D341Med (cell line): ENCODE data around the gene LONP2.
"Not testable (repeated sequence)": the region's sequence is repeated elsewhere in the genome, so short reads cannot be mapped to it uniquely, and the experiment has no call there.

Experiments used
- DNase-seq: peaks from one replicate; pipeline ENCODE4 v3.0.0; 2012; ENCODE audit warnings: low spot score

LONP2 gene

GRCh38 chr16:48370668-48371392 is 126.7 kb downstream of the LONP2 start:
- DNase-seq: not testable (repeated sequence)

- no peak for DNase-seq
Observed at GRCh38 chr16:48371393-48371780, 127.3 kb downstream of the LONP2 start.

GRCh38 chr16:48372744-48373143 is 128.6 kb downstream of the LONP2 start:
- no peak for DNase-seq

- no peak for DNase-seq
Observed at GRCh38 chr16:48373258-48374029, 129.3 kb downstream of the LONP2 start.

GRCh38 chr16:48374255-48374654 is 130.2 kb downstream of the LONP2 start:
- no peak for DNase-seq

- not testable (repeated sequence) for DNase-seq
Observed at GRCh38 chr16:48377301-48377700, 133.2 kb downstream of the LONP2 start.

- DNase-seq: no peak
Observed at GRCh38 chr16:48378276-48378675, 134.2 kb downstream of the LONP2 start.

- DNase-seq: no peak
Observed at GRCh38 chr16:48378836-48379235, 134.7 kb downstream of the LONP2 start.

GRCh38 chr16:48381201-48381600 is 137.1 kb downstream of the LONP2 start:
- DNase-seq: no peak

GRCh38 chr16:48382131-48382530 is 138.0 kb downstream of the LONP2 start:
- DNase-seq: no peak

GRCh38 chr16:48383009-48383876 is 139.1 kb downstream of the LONP2 start:
- no peak for DNase-seq

GRCh38 chr16:48383877-48384519 is 139.9 kb downstream of the LONP2 start:
- DNase-seq: no peak

- DNase-seq: peak; percentile 82
Observed at GRCh38 chr16:48384520-48385252, 140.6 kb downstream of the LONP2 start.

- DNase-seq: peak; percentile 96
Observed at GRCh38 chr16:48385253-48386150, 141.4 kb downstream of the LONP2 start, which contains the start of gene SIAH1. Gene SIAH1, minus strand, starts transcription at chr16:48385413. Its CDS starts 22,985 bp downstream, at chr16:48362428.

- DNase-seq: no peak
Observed at GRCh38 chr16:48386559-48387312, 142.6 kb downstream of the LONP2 start.

GRCh38 chr16:48392407-48392806 is 148.3 kb downstream of the LONP2 start:
- DNase-seq: no peak

GRCh38 chr16:48393485-48394354 is 149.6 kb downstream of the LONP2 start:
- no peak for DNase-seq

GRCh38 chr16:48394355-48394703 is 150.2 kb downstream of the LONP2 start:
- DNase-seq: no peak
